Measurements from ENCODE around the gene RNASEL.

RNASEL gene

GRCh38 chr1:182625024-182625423 is 36.0 kb upstream of the RNASEL start:
- H3K9me3 ChIP-seq (ENCODE audit: low read length): 0 out of 2 replicates have a peak, but pooled peaks cover 2% of the 10 kb centered on the region
- no peaks in the 10 kb centered on the region for H3K36me3 ChIP-seq (ENCODE audit: insufficient read depth, low read length)
- no peak overlapping the region for H3K4me2 ChIP-seq (ENCODE audit: low read length)
- no peak overlapping the region for H3K4me3 ChIP-seq (ENCODE audit: low read depth, low read length, poor library complexity, severe bottlenecking)
- H3K4me1 ChIP-seq (ENCODE audit: insufficient read depth, low read length, severe bottlenecking): peaks cover 23% of the 10 kb centered on the region
- H3K9me2 ChIP-seq (ENCODE audit: low read depth, low read length): no peaks in the 10 kb centered on the region
- no peaks in the 10 kb centered on the region for H3K79me2 ChIP-seq (ENCODE audit: insufficient read depth, low read length)
- H3K27ac ChIP-seq (ENCODE audit: low read depth, low read length, poor library complexity, severe bottlenecking): no peak overlapping the region
- no peak overlapping the region for H2AFZ ChIP-seq (ENCODE audit: low read length)
- H4K20me1 ChIP-seq (ENCODE audit: insufficient read depth, low read length): no peaks in the 10 kb centered on the region
- no peaks in the 10 kb centered on the region for H3F3A ChIP-seq (ENCODE audit: insufficient read depth, low read length)
- H3K9ac ChIP-seq (ENCODE audit: low read length): no peak overlapping the region
- H3K27me3 ChIP-seq (ENCODE audit: insufficient read depth, low read length): no peaks in the 10 kb centered on the region; the same call in 1 of the 2 replicates
- TF ChIP-seq CTCF (IDR thresholded peaks at IDR 0.05; ENCODE audit: low read length) (no peak), EZH2 (IDR thresholded peaks at IDR 0.05; ENCODE audit: borderline replicate concordance, low read length) (no peak)

GRCh38 chr1:182624577-182624976 is 35.5 kb upstream of the RNASEL start:
- Histone ChIP-seq H3K36me3 (ENCODE audit: insufficient read depth, low read length) (no peaks in the 10 kb centered on the region), H3K4me1 (ENCODE audit: insufficient read depth, low read length, severe bottlenecking) (peaks cover 19% of the 10 kb centered on the region), H3K27ac (ENCODE audit: low read depth, low read length, poor library complexity, severe bottlenecking) (no peak overlapping the region), H3K27me3 (ENCODE audit: insufficient read depth, low read length) (no peaks in the 10 kb centered on the region; the same call in 1 of the 2 replicates), H3K79me2 (ENCODE audit: insufficient read depth, low read length) (no peaks in the 10 kb centered on the region), H2AFZ (ENCODE audit: low read length) (no peak overlapping the region), H3K4me3 (ENCODE audit: low read depth, low read length, poor library complexity, severe bottlenecking) (no peak overlapping the region), H3K9ac (ENCODE audit: low read length) (no peak overlapping the region), H3F3A (ENCODE audit: insufficient read depth, low read length) (no peaks in the 10 kb centered on the region), H3K9me3 (ENCODE audit: low read length) (0 out of 2 replicates have a peak, but pooled peaks cover 2% of the 10 kb centered on the region), H3K9me2 (ENCODE audit: low read depth, low read length) (no peaks in the 10 kb centered on the region), H4K20me1 (ENCODE audit: insufficient read depth, low read length) (no peaks in the 10 kb centered on the region), H3K4me2 (ENCODE audit: low read length) (no peak overlapping the region)
- TF ChIP-seq EZH2 (IDR thresholded peaks at IDR 0.05; ENCODE audit: borderline replicate concordance, low read length): no peak
- no peak for TF ChIP-seq CTCF (IDR thresholded peaks at IDR 0.05; ENCODE audit: low read length)

GRCh38 chr1:182622901-182623528 is 34.0 kb upstream of the RNASEL start:
- Histone ChIP-seq H3K4me2 (ENCODE audit: low read length) (no peak overlapping the region; the same call in 1 of the 2 replicates), H3K9me3 (ENCODE audit: low read length) (0 out of 2 replicates have a peak, but pooled peaks cover 2% of the 10 kb centered on the region), H3K9me2 (ENCODE audit: low read depth, low read length) (no peaks in the 10 kb centered on the region), H2AFZ (ENCODE audit: low read length) (no peak overlapping the region), H3K36me3 (ENCODE audit: insufficient read depth, low read length) (no peaks in the 10 kb centered on the region), H3F3A (ENCODE audit: insufficient read depth, low read length) (no peaks in the 10 kb centered on the region), H3K27ac (ENCODE audit: low read depth, low read length, poor library complexity, severe bottlenecking) (no peak overlapping the region), H3K4me1 (ENCODE audit: insufficient read depth, low read length, severe bottlenecking) (peaks cover 14% of the 10 kb centered on the region), H3K4me3 (ENCODE audit: low read depth, low read length, poor library complexity, severe bottlenecking) (no peak overlapping the region), H3K27me3 (ENCODE audit: insufficient read depth, low read length) (no peaks in the 10 kb centered on the region; the same call in 1 of the 2 replicates), H4K20me1 (ENCODE audit: insufficient read depth, low read length) (no peaks in the 10 kb centered on the region), H3K79me2 (ENCODE audit: insufficient read depth, low read length) (no peaks in the 10 kb centered on the region), H3K9ac (ENCODE audit: low read length) (no peak overlapping the region)
- no peak for TF ChIP-seq CTCF (IDR thresholded peaks at IDR 0.05; ENCODE audit: low read length)
- no peak for TF ChIP-seq EZH2 (IDR thresholded peaks at IDR 0.05; ENCODE audit: borderline replicate concordance, low read length)

Measured in OCI-LY1 (cell line).